Measurements from ENCODE around the gene PGAM5. TPM values are rescaled to one million over a fixed set of nuclear protein-coding genes. Genes with fewer than 3 reads are reported as not detected.

PGAM5 gene
- total and polyA plus RNA-seq, 2 of the 13 experiments (the other 11 are each of a cell fraction or from before 2014, with no cell fraction given) = 18.0 to 77.9 TPM

DNA sequence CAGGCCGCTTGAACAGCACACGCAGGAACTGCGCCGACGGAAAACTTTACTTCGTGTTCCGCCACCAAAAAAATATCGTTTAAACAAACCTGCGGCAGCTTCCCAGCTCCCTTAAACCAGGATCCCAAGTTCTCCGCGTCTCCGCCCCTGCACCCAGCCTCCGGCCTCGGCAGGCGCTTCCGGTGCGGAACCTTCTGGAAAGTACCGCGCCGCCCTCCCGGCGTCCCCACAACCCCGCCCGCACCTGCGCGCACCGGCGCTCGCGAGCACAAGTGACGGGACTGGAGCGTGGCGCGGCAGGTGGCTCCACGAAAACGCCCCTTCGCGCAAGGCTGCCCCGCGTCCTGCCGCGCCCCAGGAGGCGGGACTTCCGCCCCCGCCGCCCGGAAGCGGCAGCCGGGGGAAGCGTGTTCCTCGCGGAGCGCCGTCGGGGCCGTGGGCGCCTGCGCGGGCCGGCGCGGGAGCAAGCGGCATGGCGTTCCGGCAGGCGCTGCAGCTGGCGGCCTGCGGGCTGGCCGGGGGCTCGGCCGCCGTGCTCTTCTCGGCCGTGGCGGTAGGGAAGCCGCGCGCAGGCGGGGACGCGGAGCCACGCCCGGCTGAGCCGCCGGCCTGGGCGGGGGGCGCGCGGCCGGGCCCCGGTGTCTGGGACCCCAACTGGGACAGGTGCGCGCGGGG is at the start of gene PGAM5 (continued):
- no peak; the same call in 1 of the 2 replicates for TF ChIP-seq MAF1 (CRISPR knock-in tag; IDR thresholded peaks at IDR 0.05; ENCODE audit: borderline replicate concordance)
- peak; percentile 94 for TF ChIP-seq MAX (IDR thresholded peaks at IDR 0.05)
- no peak for TF ChIP-seq SP1 (IDR thresholded peaks at IDR 0.05)
- peak; percentile 64 for TF ChIP-seq SP1 (CRISPR knock-in tag; IDR thresholded peaks at IDR 0.05)
- peak; percentile 78; the same call in 1 of the 2 replicates for TF ChIP-seq ERF (CRISPR knock-in tag; IDR thresholded peaks at IDR 0.05)
- TF ChIP-seq, protein P1, sequence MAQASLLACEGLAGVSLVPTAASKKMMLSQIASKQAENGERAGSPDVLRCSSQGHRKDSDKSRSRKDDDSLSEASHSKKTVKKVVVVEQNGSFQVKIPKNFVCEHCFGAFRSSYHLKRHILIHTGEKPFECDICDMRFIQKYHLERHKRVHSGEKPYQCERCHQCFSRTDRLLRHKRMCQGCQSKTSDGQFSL (CRISPR knock-in tag; IDR thresholded peaks at IDR 0.05) = no peak
- no peak for TF ChIP-seq SMARCC2 (IDR thresholded peaks at IDR 0.05)
- TF ChIP-seq MLXIP (CRISPR knock-in tag; IDR thresholded peaks at IDR 0.05; ENCODE audit: borderline replicate concordance) = no peak
- peak; percentile 95 for TF ChIP-seq BORCS8-MEF2B (CRISPR knock-in tag; IDR thresholded peaks at IDR 0.05)
- TF ChIP-seq YY1 (IDR thresholded peaks at IDR 0.05; ENCODE audit: insufficient read depth, insufficient replicate concordance, low read depth, low read length) = peak; percentile 83
- peak; percentile 47; the same call in 1 of the 2 replicates for TF ChIP-seq MIER2 (CRISPR knock-in tag; IDR thresholded peaks at IDR 0.05)
- peak; percentile 41 for TF ChIP-seq SRSF1 (optimal IDR thresholded peaks at IDR 0.05; ENCODE audit: low read depth, low read length)
- TF ChIP-seq CHD4 (IDR thresholded peaks at IDR 0.05; ENCODE audit: borderline replicate concordance, low read length) = no peak
- TF ChIP-seq, protein P2, sequence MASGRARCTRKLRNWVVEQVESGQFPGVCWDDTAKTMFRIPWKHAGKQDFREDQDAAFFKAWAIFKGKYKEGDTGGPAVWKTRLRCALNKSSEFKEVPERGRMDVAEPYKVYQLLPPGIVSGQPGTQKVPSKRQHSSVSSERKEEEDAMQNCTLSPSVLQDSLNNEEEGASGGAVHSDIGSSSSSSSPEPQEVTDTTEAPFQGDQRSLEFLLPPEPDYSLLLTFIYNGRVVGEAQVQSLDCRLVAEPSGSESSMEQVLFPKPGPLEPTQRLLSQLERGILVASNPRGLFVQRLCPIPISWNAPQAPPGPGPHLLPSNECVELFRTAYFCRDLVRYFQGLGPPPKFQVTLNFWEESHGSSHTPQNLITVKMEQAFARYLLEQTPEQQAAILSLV (CRISPR knock-in tag; IDR thresholded peaks at IDR 0.05; ENCODE audit: borderline replicate concordance) = no peak
- TF ChIP-seq ZNF407 (CRISPR knock-in tag; IDR thresholded peaks at IDR 0.05; ENCODE audit: not compliant biosample characterization) = no peak
